Astrocyte (in vitro differentiated cells and primary cell): Measurements from ENCODE around the gene OTOP3. TPM values are rescaled to one million over a fixed set of nuclear protein-coding genes. Genes with fewer than 3 reads are reported as not detected.

ENCODE experiments used
- DNase-seq: peaks from one replicate; pipeline ENCODE4 v3.0.0-alpha.2; 2010; ENCODE audit warnings: low read depth
- FAIRE-seq: peaks from 2 replicates; lab custom pipeline; 2011; peaks lifted over from hg19 to GRCh38; lab: Jason Lieb, UNC
- H2AFZ ChIP-seq: 2 replicates; pipeline ENCODE4 v1.6.0; 2012; ENCODE audit warnings: low read depth, low read length, inconsistent platforms
- H3K27ac ChIP-seq: 2 replicates; pipeline ENCODE4 v1.5.1; 2011; ENCODE audit warnings: low read depth, low read length, inconsistent platforms
- H3K27me3 ChIP-seq: 2 replicates; pipeline ENCODE4 v1.6.0; 2011; ENCODE audit warnings: low read length, inconsistent platforms; ENCODE audit not compliant: insufficient read depth
- H3K36me3 ChIP-seq: 2 replicates; pipeline ENCODE4 v1.5.1; 2011; ENCODE audit warnings: low read length, inconsistent platforms; ENCODE audit not compliant: insufficient read depth
- H3K4me1 ChIP-seq: 2 replicates; pipeline ENCODE4 v1.5.1; 2011; ENCODE audit warnings: low read length, inconsistent platforms; ENCODE audit not compliant: insufficient read depth
- H3K4me2 ChIP-seq: 2 replicates; pipeline ENCODE4 v1.6.0; 2012; ENCODE audit warnings: low read length, inconsistent platforms
- H3K4me3 ChIP-seq: 2 replicates; pipeline ENCODE4 v1.5.1; 2011; ENCODE audit warnings: low read depth, mild to moderate bottlenecking, low read length, inconsistent platforms; ENCODE audit not compliant: insufficient read depth
- H3K79me2 ChIP-seq: 2 replicates; pipeline ENCODE4 v1.6.0; 2012; ENCODE audit warnings: mild to moderate bottlenecking, low read length, inconsistent platforms; ENCODE audit not compliant: insufficient read depth
- H3K9ac ChIP-seq: 2 replicates; pipeline ENCODE4 v1.6.0; 2012; ENCODE audit warnings: mild to moderate bottlenecking, low read length, inconsistent platforms
- H3K9me3 ChIP-seq: 2 replicates; pipeline ENCODE4 v1.5.1; 2012; ENCODE audit warnings: low read depth, mild to moderate bottlenecking, low read length, inconsistent platforms; ENCODE audit not compliant: insufficient read depth
- H4K20me1 ChIP-seq: 2 replicates; pipeline ENCODE4 v1.6.0; 2012; ENCODE audit warnings: low read length, inconsistent platforms; ENCODE audit not compliant: insufficient read depth
- H3K27ac Mint-ChIP-seq: one replicate; pipeline ENCODE4 v1.8.0; 2021; ENCODE audit warnings: mild to moderate bottlenecking, mixed read lengths; ENCODE audit not compliant: unreplicated experiment
- H3K27me3 Mint-ChIP-seq: one replicate; pipeline ENCODE4 v1.8.0; 2021; ENCODE audit warnings: low read depth, mixed read lengths; ENCODE audit not compliant: unreplicated experiment
- H3K36me3 Mint-ChIP-seq: one replicate; pipeline ENCODE4 v1.8.0; 2021; ENCODE audit warnings: low read depth, mixed read lengths; ENCODE audit not compliant: unreplicated experiment
- H3K4me1 Mint-ChIP-seq: one replicate; pipeline ENCODE4 v1.8.0; 2021; ENCODE audit warnings: low read depth, mixed read lengths; ENCODE audit not compliant: unreplicated experiment
- H3K4me3 Mint-ChIP-seq: one replicate; pipeline ENCODE4 v1.8.0; 2021; ENCODE audit warnings: mild to moderate bottlenecking, moderate library complexity, mixed read lengths; ENCODE audit not compliant: unreplicated experiment
- H3K9me3 Mint-ChIP-seq: one replicate; pipeline ENCODE4 v1.8.0; 2021; ENCODE audit warnings: mild to moderate bottlenecking, mixed read lengths; ENCODE audit not compliant: unreplicated experiment
- CTCF ChIP-seq: IDR thresholded peaks from 2 replicates; pipeline ENCODE4 v1.5.1; 2011; ENCODE audit warnings: low read depth, mild to moderate bottlenecking, inconsistent platforms, low read length, moderate library complexity; ENCODE audit not compliant: insufficient read depth
- EZH2 ChIP-seq: IDR thresholded peaks from 2 replicates; pipeline ENCODE4 v1.6.1; 2012; ENCODE audit warnings: mild to moderate bottlenecking, low read length, inconsistent platforms; ENCODE audit not compliant: insufficient read depth
- total RNA-seq: library from RNA; stranded (reverse); gene quantifications from 2 replicates; pipeline ENCODE4 v1.2.1, GENCODE V29; 2021

Gene OTOP3
- total RNA-seq, 1 donor from 2014 or later, result not detected

GRCh38 chr17:74951065-74951464, 15.4 kb downstream of the OTOP3 start:
- H2AFZ ChIP-seq, result no peak overlapping the region
- Mint-ChIP-seq H3K9me3 (no peaks in the 10 kb centered on the region), H3K27me3 (peaks cover 42% of the 10 kb centered on the region), H3K27ac (no peak overlapping the region), H3K4me1 (no peaks in the 10 kb centered on the region), H3K36me3 (peaks cover 2% of the 10 kb centered on the region), H3K4me3 (no peak overlapping the region)
- TF ChIP-seq CTCF (no peak), EZH2 (no peak)
- H3K36me3 ChIP-seq, result no peaks in the 10 kb centered on the region
- no peaks in the 10 kb centered on the region for H3K9me3 ChIP-seq
- H4K20me1 ChIP-seq, result no peaks in the 10 kb centered on the region
- H3K4me1 ChIP-seq, result no peaks in the 10 kb centered on the region
- H3K79me2 ChIP-seq, result no peaks in the 10 kb centered on the region
- H3K9ac ChIP-seq, result no peak overlapping the region
- no peak for DNase-seq
- FAIRE-seq, result no peak
- peaks cover 3% of the 10 kb centered on the region for H3K27me3 ChIP-seq
- H3K4me2 ChIP-seq, result no peak overlapping the region
- no peak overlapping the region for H3K4me3 ChIP-seq
- H3K27ac ChIP-seq, result no peak overlapping the region

- Mint-ChIP-seq H3K27ac (no peak overlapping the region), H3K4me3 (no peak overlapping the region), H3K36me3 (peaks cover 2% of the 10 kb centered on the region), H3K27me3 (peaks cover 39% of the 10 kb centered on the region), H3K9me3 (no peaks in the 10 kb centered on the region), H3K4me1 (no peaks in the 10 kb centered on the region)
- no peaks in the 10 kb centered on the region for H4K20me1 ChIP-seq
- H3K4me2 ChIP-seq, result no peak overlapping the region
- FAIRE-seq (no peak), DNase-seq (no peak)
- H3K36me3 ChIP-seq, result no peaks in the 10 kb centered on the region
- H3K4me3 ChIP-seq, result no peak overlapping the region
- no peak overlapping the region for H2AFZ ChIP-seq
- no peak overlapping the region for H3K27ac ChIP-seq
- peaks cover 6% of the 10 kb centered on the region for H3K27me3 ChIP-seq
- no peaks in the 10 kb centered on the region for H3K9me3 ChIP-seq
- no peaks in the 10 kb centered on the region for H3K4me1 ChIP-seq
- H3K79me2 ChIP-seq, result no peaks in the 10 kb centered on the region
- TF ChIP-seq EZH2 (no peak), CTCF (no peak)
- no peak overlapping the region for H3K9ac ChIP-seq
Measured at GRCh38 chr17:74951680-74952421, 16.2 kb downstream of the OTOP3 start.

- Mint-ChIP-seq H3K27me3 (peaks cover 37% of the 10 kb centered on the region), H3K4me1 (no peaks in the 10 kb centered on the region), H3K4me3 (no peak overlapping the region), H3K36me3 (peaks cover 2% of the 10 kb centered on the region), H3K9me3 (no peaks in the 10 kb centered on the region), H3K27ac (no peak overlapping the region)
- DNase-seq (no peak), FAIRE-seq (no peak)
- Histone ChIP-seq H3K4me1 (no peaks in the 10 kb centered on the region), H3K79me2 (no peaks in the 10 kb centered on the region), H3K27ac (no peak overlapping the region), H3K9me3 (no peaks in the 10 kb centered on the region), H3K4me3 (no peak overlapping the region), H3K36me3 (no peaks in the 10 kb centered on the region), H2AFZ (no peak overlapping the region), H4K20me1 (no peaks in the 10 kb centered on the region), H3K9ac (no peak overlapping the region), H3K4me2 (no peak overlapping the region), H3K27me3 (peaks cover 6% of the 10 kb centered on the region)
- TF ChIP-seq EZH2 (no peak), CTCF (no peak)
Measured at GRCh38 chr17:74952431-74953133, 16.9 kb downstream of the OTOP3 start.
